Large intestine (tissue), 3 donors: ENCODE results near the gene LRRC41. TPM values are rescaled to one million over a fixed set of nuclear protein-coding genes. Genes with fewer than 3 reads are reported as not detected.
"Not testable (repeated sequence)": the region's sequence is repeated elsewhere in the genome, so short reads cannot be mapped to it uniquely, and the experiment has no call there.

ENCODE experiments used
- DNase-seq, 2 donors: peaks; one replicate each; pipeline versions ENCODE4 v3.0.0 to v3.0.0-alpha.2; 2013
- H3K27ac ChIP-seq: one replicate; pipeline ENCODE4 v1.5.1; 2013; ENCODE audit warnings: low read length
- H3K27me3 ChIP-seq: 2 replicates; pipeline ENCODE4 v1.6.1; 2013; ENCODE audit warnings: low read length; ENCODE audit not compliant: control insufficient read depth, insufficient read depth
- H3K36me3 ChIP-seq: 2 replicates; pipeline ENCODE4 v1.6.1; 2013; ENCODE audit warnings: low read length; ENCODE audit not compliant: control insufficient read depth, insufficient read depth
- H3K4me1 ChIP-seq: one replicate; pipeline ENCODE4 v1.6.1; 2013; ENCODE audit warnings: low read length; ENCODE audit not compliant: control insufficient read depth, insufficient read depth
- H3K4me3 ChIP-seq: one replicate; pipeline ENCODE4 v1.5.1; 2013; ENCODE audit warnings: low read length
- H3K9me3 ChIP-seq: one replicate; pipeline ENCODE4 v1.6.1; 2013; ENCODE audit warnings: mild to moderate bottlenecking, low read depth, low read length, moderate library complexity; ENCODE audit not compliant: control insufficient read depth
- WGBS: methylation state at CpG from one replicate; pipeline ENCODE4 v1.1.5; 2013; ENCODE audit warnings: low lambda C conversion rate; ENCODE audit not compliant: insufficient coverage; 5-methylcytosine and 5-hydroxymethylcytosine counted together
- polyA plus RNA-seq: library from polyadenylated mRNA; unstranded; fragments of 120-200 nt; gene quantifications from one replicate; pipeline ENCODE4 v1.2.1, GENCODE V29; 2013

LRRC41 gene
- polyA plus RNA-seq, 1 donor: 68.4 TPM

- H3K4me3 ChIP-seq, DNase-seq, H3K4me1 ChIP-seq, H3K27me3 ChIP-seq, H3K27ac ChIP-seq, H3K9me3 ChIP-seq, H3K36me3 ChIP-seq: not testable (repeated sequence)
- no CpG with 5 or more reads among the region's 7 CpGs for WGBS
Measured at GRCh38 chr1:46328182-46328581, 24.8 kb upstream of the LRRC41 start.

GRCh38 chr1:46325285-46326076 is 22.1 kb upstream of the LRRC41 start:
- H3K27ac ChIP-seq, H3K4me1 ChIP-seq, H3K4me3 ChIP-seq, H3K27me3 ChIP-seq, DNase-seq, H3K9me3 ChIP-seq, H3K36me3 ChIP-seq: not testable (repeated sequence)
- 80% methylated on average over 2 of the region's 11 CpGs for WGBS

GRCh38 chr1:46322191-46322590 is 18.8 kb upstream of the LRRC41 start:
- H3K9me3 ChIP-seq, H3K27me3 ChIP-seq, H3K36me3 ChIP-seq, H3K27ac ChIP-seq, DNase-seq, H3K4me3 ChIP-seq, H3K4me1 ChIP-seq: not testable (repeated sequence)
- no CpG with 5 or more reads among the region's 6 CpGs for WGBS

GRCh38 chr1:46319960-46320914 is 16.8 kb upstream of the LRRC41 start:
- H3K4me3 ChIP-seq, H3K27me3 ChIP-seq, H3K4me1 ChIP-seq, DNase-seq, H3K27ac ChIP-seq, H3K9me3 ChIP-seq: not testable (repeated sequence)
- peaks cover 19% of the 10 kb centered on the region for H3K36me3 ChIP-seq
- no CpG with 5 or more reads among the region's 13 CpGs for WGBS

GRCh38 chr1:46319301-46319700 is 15.9 kb upstream of the LRRC41 start:
- not testable (repeated sequence) for H3K4me1 ChIP-seq, DNase-seq, H3K27me3 ChIP-seq, H3K27ac ChIP-seq, H3K4me3 ChIP-seq, H3K9me3 ChIP-seq
- peaks cover 26% of the 10 kb centered on the region for H3K36me3 ChIP-seq
- no CpG with 5 or more reads among the region's 6 CpGs for WGBS

- Histone ChIP-seq H3K27ac (no peak overlapping the region), H3K4me1 (no peaks in the 10 kb centered on the region), H3K27me3 (no peaks in the 10 kb centered on the region), H3K9me3 (no peaks in the 10 kb centered on the region), H3K36me3 (peaks cover 43% of the 10 kb centered on the region), H3K4me3 (no peak overlapping the region)
- no peak for DNase-seq
- no CpG with 5 or more reads among the region's 1 CpG for WGBS
Measured at GRCh38 chr1:46317323-46317722, 13.9 kb upstream of the LRRC41 start.

- Histone ChIP-seq H3K36me3 (peaks cover 56% of the 10 kb centered on the region), H3K9me3 (no peaks in the 10 kb centered on the region), H3K4me1 (no peaks in the 10 kb centered on the region), H3K4me3 (no peak overlapping the region), H3K27me3 (no peaks in the 10 kb centered on the region), H3K27ac (no peak overlapping the region)
- no CpG with 5 or more reads among the region's 3 CpGs for WGBS
- DNase-seq: no peak
Measured at GRCh38 chr1:46315669-46316403, 12.4 kb upstream of the LRRC41 start.

- no peaks in the 10 kb centered on the region for H3K27me3 ChIP-seq
- H3K4me1 ChIP-seq: no peaks in the 10 kb centered on the region
- no peak overlapping the region for H3K27ac ChIP-seq
- H3K36me3 ChIP-seq: peaks cover 60% of the 10 kb centered on the region
- no peaks in the 10 kb centered on the region for H3K9me3 ChIP-seq
- WGBS: 100% methylated on average over 1 of the region's 4 CpGs
- no peak for DNase-seq
- no peak overlapping the region for H3K4me3 ChIP-seq
Measured at GRCh38 chr1:46310321-46310720, 6.9 kb upstream of the LRRC41 start.

GRCh38 chr1:46309401-46310159 is 6.2 kb upstream of the LRRC41 start:
- no peaks in the 10 kb centered on the region for H3K27me3 ChIP-seq
- H3K27ac ChIP-seq: no peak overlapping the region
- peaks cover 55% of the 10 kb centered on the region for H3K36me3 ChIP-seq
- no peak for DNase-seq
- H3K4me3 ChIP-seq: no peak overlapping the region
- WGBS: no CpG with 5 or more reads among the region's 16 CpGs
- no peaks in the 10 kb centered on the region for H3K9me3 ChIP-seq
- peaks cover 4% of the 10 kb centered on the region for H3K4me1 ChIP-seq
